Stimulated activated CD4-positive, alpha-beta T cell treated with anti-CD3 and anti-CD28 coated beads, TNF-alpha, amount 100 ng/mL, for 1 hour (primary cell): Measurements from ENCODE around the gene ANKRD44.
"Not testable (repeated sequence)": the region's sequence is repeated elsewhere in the genome, so short reads cannot be mapped to it uniquely, and the experiment has no call there.

Experiments
- DNase-seq, 3 donors: peaks; one replicate each; pipeline ENCODE4 v3.0.0-alpha.2; 2020; ENCODE audit warnings: low read depth in 3 of 3, low spot score in 1 of 3

The ANKRD44 gene

DNA sequence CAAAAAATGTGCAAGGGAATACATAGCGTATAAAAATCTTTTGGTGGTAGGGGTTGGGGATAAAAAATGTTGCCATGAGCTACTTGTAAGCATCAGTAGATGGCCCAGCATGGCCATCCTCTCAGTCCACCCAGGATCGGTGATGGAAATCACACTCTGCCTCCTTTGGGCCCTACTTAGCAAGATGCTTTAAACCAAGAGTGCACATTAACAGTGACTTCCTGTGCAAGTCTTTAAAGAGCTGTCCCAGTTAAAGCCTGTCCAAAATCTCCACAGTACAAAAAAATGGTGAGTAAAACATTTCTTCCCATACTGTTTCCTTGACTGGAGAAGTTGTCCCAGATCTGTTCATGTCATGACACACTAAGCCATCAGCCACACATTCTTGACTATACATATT lies 18.0 kb downstream of the ANKRD44 start:
- no peak for DNase-seq

DNA sequence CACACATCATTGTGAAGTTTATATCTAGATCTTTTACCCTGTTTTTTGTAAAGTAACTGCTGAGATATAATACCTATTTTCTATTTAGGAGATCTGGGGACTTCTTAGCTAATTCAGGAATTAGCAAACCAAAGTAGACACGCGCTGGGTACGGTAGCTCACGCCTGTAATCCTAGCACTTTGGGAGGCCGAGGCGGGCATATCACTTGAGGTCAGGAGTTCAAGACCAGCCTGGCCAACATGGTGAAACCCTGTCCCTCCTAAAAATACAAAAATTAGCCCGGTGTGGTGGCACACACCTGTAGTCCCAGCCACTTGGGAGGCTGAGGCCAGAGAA lies 23.0 kb downstream of the ANKRD44 start:
- not testable (repeated sequence) for DNase-seq

DNA sequence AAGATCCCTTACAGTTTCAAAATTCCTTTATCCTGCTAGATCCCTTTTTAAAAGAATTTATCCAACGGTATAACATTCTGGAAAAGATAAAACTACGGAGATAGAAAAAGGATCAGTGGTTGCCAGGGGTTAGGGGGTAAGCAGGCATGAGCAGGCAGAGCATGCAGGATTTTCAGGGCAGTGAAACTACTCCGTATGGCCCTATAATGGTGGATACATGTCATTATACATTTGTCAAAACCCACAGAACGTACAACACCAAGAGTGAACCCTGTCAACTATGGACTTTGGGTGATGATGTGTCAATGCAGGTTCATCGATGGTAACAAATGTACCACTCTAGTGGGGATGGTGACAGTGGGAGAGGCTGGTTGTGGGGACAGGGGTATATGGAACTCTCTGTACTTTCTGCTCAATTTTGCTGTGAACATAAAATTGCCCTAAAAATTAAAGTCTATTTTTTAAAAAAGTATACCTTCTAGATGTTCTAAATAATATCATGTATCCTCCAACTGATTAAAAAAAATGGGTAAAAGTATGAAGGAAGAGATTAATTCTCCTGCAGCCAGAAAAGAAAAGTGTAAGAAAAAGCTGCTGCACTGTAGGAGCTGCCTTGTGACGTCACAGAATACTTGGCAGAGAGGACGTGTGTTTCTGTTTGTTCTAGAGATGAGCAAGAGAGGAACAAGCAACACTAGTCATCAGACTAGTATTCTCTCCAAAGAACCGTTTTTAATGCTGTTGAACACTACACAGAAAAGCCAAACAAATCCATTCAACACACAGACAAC lies 23.6 kb downstream of the ANKRD44 start:
- DNase-seq = no peak

GRCh38 chr2:197285361-197285760 lies 25.2 kb downstream of the ANKRD44 start:
- no peak for DNase-seq

- DNase-seq = no peak
Observed at GRCh38 chr2:197284956-197285355, 25.6 kb downstream of the ANKRD44 start.

- no peak for DNase-seq
Observed at GRCh38 chr2:197281421-197281820, 29.2 kb downstream of the ANKRD44 start.

- DNase-seq = no peak
Observed at GRCh38 chr2:197280015-197280702, 30.4 kb downstream of the ANKRD44 start.

DNA sequence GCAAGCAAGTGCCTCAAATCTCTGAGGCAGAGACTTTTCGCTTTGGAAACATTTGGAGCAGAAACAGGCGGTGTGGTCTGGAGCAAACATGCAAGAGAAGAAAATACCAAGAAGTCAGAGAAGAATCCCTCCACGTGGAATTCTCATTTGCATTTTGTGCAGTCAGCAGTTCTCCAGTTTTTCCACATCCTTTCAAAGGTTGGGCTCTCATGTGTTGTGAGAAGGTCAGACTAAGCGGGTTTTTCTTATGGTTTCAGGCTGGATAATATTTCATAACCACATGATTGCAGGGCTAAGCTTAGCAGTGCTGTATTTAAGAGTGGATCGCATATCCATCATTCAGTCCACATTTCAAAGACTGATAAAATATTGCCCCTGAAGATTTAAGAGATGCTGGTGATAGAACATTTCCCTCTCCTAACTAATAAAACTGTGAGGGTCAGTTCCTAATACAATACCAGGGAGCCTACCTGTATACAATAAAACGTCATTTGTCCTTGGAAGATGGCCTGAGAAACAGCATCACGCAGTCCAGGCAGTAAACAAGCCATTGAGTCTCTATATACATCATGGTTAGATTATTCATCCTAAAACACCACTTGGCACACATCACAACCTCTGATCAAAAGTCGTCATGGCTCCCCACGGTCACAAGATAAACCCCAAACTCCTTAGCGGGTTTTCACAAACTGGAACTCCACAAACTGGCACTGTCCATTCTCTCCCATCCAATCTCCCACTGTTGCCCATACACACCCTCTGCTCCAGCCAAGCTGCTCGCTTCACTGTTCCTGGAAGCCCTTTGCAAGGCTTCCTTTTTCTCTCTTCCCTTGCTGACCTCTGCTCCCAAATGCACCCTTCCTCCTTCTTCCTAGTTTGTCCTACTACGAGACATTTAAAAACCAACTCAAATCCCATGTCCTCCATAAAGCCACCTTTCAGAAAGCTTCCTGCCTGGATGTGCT lies 31.5 kb downstream of the ANKRD44 start:
- DNase-seq = no peak

DNA sequence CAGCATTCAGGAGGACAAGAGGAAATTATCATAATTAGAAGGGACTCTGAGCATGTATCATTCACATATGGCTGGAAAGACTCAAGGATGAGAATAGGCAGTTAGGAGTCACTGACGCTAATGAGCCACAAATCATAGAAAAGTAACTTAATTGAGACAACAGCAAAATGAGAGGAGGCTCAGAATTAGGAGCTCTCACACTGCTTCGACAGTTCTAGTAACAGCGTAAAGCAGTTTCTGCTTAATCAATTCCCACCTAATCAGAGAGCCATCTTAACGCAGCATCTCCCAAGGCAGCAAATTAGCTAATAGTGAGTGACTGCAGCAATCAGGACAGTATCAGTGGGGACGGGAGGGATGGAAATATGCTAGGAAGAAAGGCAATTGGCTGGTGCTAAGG lies 32.8 kb downstream of the ANKRD44 start:
- DNase-seq = no peak

- no peak for DNase-seq
Observed at GRCh38 chr2:197276156-197276555, 34.4 kb downstream of the ANKRD44 start.

- no peak for DNase-seq
Observed at GRCh38 chr2:197274937-197275336, 35.6 kb downstream of the ANKRD44 start.

DNA sequence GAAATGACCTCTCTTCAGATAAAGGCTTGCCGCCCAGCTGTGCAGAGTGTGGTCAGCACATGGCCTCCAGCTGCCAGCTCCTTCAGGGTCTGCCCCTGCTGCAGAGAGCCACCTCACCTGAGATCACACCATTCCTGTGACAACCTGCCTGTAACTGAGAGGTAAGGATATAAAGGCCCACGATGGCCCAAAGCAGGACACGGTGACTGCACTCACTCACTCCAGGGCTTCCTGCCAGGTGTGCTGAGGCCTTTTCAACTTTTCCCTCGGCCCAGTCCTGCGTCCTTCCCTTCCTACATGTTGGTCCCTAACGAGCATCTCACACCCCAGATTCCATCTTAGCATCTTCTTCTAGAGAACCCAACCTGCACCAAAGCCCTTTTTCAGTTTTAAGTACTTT lies 36.2 kb downstream of the ANKRD44 start:
- DNase-seq = no peak

DNA sequence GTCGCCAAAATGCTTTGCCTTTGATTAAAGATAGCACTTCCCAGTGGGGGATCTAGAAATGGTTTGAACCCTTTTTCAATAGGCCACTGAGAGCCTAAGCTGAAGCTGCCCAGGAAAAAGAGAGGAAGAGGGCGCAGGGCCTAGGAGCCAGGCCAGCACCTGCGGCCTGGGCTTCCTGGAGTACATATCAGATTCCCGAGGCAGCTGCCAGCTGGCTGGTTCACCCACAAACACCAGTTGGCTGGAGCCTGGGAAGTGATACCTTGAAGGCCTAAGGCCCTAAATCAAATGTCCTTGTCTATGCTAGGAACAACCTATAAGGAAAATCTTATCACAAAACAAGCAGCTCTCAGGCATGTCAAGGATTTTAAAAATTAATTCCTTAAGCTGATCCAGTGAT lies 37.1 kb downstream of the ANKRD44 start:
- DNase-seq = no peak

DNA sequence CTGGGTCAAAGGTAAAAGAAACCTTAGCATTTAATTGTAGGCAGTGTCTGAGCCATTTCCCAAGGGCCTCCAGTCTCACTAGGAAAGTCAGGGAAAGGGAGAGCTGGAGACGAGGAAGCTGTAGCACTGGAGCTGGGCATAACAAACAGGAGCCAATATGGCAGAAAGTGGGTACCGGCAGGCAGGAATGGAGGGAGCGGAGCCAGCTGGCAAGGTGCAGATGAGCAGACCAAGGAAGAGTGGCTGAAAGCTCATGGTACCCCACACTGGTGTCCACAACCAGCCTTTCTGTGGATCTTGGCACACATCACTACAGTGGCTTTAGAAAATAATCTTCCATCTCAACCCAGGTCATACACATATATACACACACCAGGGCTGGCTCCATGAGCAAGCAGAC lies 40.0 kb downstream of the ANKRD44 start:
- no peak for DNase-seq

DNA sequence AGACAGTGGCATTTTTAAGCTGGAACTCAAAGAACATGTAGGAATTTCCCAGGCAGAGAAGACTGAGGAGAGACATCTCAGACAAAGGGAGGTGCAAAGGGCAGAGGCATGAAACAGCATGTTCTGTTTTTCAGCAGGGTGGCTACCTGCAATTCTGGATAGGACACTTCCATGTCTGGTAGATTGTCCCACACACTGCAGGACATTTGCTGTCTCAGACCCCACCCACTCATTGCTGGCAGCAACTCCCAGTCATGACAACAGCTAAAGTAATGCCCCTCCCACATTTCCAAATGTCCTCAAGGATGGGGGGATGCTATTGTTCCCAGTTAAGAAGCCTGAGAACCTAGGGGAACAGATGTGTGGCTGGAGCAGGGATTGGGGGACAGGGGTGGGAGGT lies 40.8 kb downstream of the ANKRD44 start:
- no peak for DNase-seq

DNA sequence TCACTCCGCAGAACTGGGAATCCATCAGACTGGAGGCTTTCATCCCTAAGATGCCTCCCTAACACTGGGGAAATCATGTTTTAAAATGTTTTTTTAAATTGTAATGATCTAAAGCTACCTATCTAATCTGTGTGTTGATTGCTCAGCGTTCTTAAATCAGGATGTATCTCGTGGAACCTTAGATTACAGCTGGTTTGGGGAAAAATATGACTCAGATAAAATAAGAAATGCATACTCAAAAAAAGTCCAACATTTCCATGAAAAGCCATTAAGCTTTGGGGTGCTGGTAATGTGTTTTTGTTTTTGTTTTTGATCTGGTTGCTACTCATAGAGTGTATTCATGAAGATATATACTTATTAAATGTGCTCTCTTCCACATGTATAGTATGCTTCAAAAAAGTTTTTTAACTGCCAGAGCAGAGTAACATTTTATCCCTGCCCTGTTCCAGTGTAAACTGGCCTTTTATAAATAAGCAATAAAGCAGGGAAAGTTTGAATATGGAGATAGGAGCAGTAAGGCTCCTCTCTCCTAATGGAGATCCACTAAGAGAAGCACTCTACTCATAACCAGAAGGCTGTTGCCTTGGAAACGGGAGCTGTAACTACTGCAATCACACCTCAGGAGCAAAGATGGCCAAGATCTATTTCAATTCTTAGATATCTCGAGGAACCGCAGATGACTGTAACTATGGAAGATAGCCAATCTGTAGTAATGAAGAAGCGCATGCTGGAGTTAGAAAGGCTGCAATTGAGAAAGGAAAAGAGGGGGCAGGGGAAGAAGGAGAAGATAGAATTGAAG lies 41.6 kb downstream of the ANKRD44 start:
- DNase-seq = no peak

GRCh38 chr2:197266477-197266876 lies 44.1 kb downstream of the ANKRD44 start:
- DNase-seq = no peak

GRCh38 chr2:197265924-197266323 lies 44.7 kb downstream of the ANKRD44 start:
- no peak for DNase-seq

- DNase-seq = no peak
Observed at GRCh38 chr2:197265036-197265435, 45.5 kb downstream of the ANKRD44 start.

DNA sequence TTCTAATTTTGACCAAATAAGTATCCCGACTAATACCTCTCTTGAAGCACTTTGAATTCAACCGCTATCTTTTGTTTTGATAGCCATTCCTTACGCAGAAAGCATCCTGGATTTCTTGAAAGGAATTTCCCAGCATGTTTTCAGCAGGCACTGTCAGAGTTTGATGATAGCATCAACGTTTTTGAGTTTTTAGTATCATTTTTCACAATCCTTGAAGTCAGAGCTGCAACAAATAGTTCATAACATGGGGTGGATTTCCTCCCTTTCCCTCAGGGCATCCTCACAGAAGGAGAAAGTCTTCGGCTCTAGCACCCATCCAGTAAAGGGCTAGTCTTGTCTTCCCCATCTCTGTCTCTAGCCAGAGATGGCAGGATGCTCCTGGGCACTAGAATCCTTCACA lies 46.2 kb downstream of the ANKRD44 start:
- no peak for DNase-seq

DNA sequence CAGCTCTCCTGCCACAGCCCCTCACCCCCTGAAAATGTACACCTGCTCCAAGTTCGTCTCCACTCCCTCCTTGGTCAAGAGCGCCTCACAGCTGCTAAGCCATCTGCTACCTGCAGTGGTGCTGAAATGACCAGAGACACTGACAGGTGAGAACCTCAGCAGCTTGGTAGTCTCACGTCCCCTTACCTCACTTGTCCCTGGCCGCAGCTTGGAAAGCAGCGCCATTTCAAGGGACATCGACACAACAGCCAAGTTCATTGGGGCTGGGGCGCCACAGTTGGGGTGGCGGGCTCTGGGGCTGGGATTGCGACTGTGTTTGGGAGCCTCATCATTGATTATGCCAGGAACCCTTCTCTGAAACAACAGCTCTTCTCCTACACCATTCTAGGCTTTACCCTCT lies 47.5 kb downstream of the ANKRD44 start:
- no peak for DNase-seq
